HT1080 (cell line): ENCODE results near the gene LYL1. TPM values are rescaled to one million over a fixed set of nuclear protein-coding genes. Genes with fewer than 3 reads are reported as not detected.

ENCODE experiments used
- DNase-seq: peaks from one replicate; pipeline ENCODE4 v3.0.0-alpha.2; 2015; ENCODE audit warnings: low read depth
- total RNA-seq: library from RNA; depleted of rRNA; stranded (reverse); fragments of >200 nt; shearing (Covaris generic); gene quantifications from 2 replicates; pipeline ENCODE4 v1.2.3, GENCODE V29; 2014

The LYL1 gene
- total RNA-seq, 1 experiment from 2014 or later: not detected

DNA sequence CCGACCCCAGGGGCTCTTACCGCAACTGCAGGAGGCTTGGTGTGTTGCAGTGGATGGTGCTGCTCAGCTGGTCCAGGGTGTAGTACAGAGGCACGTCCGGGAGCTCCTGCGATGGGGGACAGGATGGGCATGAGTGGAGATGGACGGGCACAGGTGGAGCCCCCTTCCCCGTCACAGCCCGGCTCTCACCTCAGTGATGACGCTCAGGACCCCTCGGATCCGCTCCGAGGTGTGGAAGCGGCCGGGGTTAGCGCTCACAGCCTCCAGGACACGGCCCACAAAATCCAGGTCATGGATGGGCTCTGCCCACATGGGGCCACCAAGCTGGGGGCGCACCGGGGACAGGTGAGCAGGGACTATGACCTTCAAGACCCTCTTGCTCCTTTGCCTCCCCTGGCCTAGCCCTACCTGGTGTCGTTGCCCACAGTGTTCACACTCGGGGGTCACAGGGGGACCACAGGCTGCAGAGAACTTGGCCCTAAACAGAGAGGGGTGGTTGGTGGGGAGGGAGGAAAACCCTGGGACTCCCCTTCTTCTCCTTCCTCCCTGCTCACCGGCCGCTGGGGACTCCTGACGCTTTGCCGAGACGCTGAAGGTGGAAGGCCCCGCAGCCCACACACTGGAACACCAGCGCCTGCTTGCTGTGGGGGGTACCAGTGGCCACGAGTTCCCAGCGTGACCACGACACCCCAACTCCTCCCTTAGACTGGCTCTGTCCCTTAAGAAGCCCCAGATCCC is 6.9 kb upstream of the LYL1 start:
- no peak for DNase-seq

- DNase-seq: no peak
Measured at GRCh38 chr19:13104848-13105711, 2.4 kb upstream of the LYL1 start.

- DNase-seq: no peak
Measured at GRCh38 chr19:13104360-13104847, 1.7 kb upstream of the LYL1 start.

DNA sequence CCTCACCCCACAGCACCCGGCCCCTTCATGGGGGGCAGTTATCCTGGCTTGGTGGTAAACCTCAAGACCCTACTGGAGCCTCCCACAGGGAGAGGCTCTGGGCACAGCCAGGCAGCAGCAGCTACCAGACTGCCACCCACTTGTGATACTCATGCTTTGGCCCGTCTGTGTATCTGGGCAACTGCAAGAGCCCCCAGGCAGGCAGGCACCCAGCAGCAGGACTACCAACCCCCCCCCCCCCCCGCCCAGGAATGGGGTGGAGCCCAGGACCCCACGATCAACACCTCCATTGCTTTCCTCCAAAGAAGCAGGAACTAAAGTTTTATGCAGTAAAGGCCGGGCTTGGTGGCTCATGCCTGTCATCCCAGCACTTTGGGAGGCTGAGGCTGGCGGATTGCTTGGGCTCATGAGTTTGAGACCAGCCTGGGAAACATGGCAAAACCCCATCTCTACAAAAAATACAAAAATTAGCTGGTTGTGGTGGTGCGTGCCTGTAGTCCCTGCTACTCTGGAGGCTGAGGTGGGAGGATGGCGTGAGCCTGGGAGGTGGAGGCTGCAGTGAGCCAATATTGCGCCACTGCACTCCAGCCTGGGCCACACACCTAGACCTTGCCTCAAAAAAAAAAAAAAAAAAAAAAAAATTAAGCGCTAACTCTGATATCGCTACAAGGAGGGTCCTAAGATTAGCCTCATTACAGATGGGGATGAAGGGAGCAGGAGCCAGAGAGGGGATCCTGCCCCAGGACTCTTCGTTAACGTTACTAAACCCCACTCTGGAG is 1.1 kb upstream of the LYL1 start:
- no peak for DNase-seq

GRCh38 chr19:13102416-13102665 is 317 bp downstream of the LYL1 start:
- no peak for DNase-seq

DNA sequence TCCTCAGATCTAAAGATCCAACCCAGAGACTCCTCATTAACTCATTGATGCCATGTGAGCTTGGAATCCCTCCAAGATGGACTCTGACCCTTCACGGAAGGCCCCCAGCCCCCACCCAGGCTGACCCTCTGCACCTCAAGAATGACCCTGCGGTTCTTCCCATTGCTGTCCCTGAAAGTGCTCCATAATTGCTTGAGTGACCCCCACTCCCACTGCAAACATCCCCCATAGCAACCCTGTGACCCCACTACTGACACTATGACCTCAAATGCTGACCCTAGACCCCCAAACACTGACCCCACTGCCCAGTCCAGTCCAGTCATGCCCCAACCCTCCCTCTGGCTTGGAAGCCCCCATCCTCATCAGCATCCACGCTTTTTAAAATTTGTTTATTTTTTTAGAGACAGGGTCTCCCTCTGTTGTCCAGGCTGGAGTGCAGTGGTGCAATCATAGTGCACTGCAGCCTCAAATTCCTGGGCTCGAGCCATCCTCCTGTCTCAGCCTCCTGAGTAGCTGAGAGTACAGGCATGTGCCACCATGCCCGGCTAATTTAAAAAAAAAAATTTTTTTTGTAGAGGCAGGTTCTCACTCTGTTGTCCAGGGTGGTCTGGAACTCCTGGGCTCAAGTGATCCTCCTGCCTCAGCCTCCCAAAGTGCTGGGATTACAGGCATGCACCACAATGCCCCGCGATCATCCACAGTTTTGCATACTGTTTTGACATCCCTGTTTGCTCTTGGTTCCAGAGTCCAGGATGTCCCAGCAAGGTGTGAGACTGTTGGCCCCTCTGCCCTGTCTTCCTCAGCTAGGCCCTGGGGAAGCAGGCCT is 855 bp downstream of the LYL1 start:
- no peak for DNase-seq

DNA sequence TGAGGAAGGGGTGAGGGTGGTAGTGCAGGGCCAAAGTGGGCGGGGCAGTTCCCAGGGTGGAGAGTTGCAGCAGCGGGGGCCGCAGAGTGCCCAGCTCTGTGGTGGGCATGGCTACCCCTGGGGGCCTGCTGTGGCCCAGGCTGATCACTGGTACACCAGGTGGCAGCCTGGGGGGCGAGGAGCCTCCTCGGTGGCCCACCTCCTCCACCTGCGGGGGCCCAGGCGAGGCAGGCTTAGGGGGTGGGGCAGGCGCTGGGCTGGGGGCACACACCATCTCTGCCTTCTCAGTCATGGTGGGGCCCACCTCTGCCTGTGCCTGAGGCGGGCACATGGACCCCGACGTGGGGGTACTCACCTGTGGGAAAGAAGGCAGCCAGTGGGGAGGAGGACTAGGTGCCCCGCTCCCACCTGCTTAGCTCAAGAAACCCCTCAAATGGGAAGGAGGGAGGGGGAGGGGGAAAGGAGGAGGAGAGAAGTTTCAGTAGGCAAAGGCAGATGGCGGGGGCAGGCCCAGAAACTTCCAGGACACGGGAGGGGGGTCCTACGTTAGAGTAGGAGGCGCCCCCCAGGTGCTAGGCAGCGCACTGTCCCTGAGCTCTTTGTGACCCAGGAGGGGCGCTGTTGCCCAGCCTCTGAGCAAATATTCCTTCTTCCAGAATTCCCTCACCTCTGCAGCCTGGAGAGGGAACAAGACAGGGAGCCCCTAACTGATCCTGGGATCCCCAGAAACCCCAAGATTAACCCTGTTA is 1.6 kb downstream of the LYL1 start:
- no peak for DNase-seq

GRCh38 chr19:13100031-13100588 is 2.5 kb downstream of the LYL1 start:
- no peak for DNase-seq

- DNase-seq: no peak
Measured at GRCh38 chr19:13099073-13099999, 3.3 kb downstream of the LYL1 start.

DNA sequence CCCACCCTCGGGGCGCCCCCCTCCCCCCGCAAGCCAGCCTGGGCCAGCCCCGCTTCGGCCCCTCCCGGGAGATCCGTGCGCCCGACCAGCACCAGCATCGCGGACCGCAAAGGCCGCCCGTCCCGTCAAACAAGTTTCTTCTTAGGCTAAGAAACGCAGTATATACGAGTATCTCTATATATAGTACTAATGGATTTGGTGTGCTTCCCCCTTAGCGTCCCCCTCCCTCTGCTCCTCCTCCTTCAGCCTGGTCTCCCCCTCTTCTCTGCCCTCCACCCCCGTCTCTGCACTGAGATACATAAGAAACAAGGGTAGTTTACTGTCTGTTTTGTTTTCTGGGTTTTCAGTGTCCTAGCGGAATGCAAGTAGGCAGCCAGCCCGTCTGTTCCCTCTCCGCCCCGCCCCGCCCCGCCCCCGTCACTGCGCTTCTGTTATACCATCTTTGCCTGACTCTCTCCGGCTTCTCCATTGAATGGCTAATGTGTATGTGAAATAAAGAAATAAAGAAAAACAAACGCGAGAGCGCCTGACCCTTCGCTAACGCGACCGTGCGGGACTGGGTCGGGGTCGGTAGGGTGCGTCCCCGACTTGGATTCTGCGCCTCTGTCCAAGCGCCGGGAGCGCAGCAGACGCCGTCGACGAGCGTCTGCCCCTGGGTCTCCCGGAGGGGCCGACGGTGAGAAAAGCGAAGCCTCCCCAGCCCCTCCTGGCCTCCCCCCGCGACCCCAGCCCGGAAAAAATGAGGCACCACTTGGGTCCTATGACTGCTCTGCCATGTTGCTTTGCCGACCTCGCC is 4.2 kb downstream of the LYL1 start:
- no peak for DNase-seq

GRCh38 chr19:13097463-13098258 is 5.0 kb downstream of the LYL1 start:
- DNase-seq: no peak

- DNase-seq: no peak
Measured at GRCh38 chr19:13097033-13097462, 5.6 kb downstream of the LYL1 start.

DNA sequence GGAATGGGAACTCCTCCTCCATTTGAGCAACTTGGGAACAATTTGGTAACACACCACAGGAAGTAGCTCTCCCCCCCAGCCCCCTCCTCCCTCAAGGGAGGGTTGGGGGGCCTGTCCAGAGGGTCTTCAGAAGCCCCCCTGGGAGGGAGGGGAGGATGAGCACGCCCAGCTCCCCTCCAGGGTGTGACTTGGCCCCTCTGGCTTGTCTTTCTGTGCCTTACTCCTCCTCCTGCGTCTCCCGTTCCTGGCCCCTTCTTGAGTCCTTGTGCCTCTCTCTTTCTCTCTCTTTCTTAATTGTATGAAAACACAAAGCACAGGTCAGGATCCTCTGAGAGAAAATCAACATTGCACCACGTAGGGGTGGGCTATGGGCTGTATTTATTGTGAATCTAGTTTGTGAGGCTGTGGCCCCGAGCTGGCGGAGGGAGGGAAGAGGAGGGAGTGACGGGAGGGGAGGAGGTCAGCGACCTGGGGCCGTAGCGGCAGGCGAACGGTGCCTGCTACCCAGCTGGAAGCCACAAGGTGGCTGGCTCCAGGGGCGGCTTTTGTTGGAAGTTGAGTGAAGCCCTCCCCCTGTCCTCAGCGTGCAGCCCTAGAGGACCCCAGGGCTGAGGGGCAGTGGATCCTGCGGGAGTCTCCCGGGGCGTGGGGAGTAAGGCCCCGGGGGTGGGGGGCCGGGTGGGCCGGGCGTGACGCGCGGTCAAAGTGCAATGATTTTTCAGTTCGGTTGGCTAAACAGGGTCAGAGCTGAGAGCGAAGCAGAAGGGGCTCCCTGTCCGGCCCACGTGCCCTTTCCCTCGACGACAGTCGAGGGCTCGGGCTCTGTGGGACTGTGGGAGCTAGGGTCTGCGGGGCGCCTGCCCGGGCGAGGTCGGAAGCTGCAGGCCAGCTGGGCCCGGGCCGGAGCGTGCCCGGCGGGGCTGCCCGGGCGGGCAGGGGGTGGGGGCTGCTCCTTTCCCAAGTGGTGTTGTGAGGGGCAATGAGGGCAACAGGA is 6.4 kb downstream of the LYL1 start:
- DNase-seq: no peak

DNA sequence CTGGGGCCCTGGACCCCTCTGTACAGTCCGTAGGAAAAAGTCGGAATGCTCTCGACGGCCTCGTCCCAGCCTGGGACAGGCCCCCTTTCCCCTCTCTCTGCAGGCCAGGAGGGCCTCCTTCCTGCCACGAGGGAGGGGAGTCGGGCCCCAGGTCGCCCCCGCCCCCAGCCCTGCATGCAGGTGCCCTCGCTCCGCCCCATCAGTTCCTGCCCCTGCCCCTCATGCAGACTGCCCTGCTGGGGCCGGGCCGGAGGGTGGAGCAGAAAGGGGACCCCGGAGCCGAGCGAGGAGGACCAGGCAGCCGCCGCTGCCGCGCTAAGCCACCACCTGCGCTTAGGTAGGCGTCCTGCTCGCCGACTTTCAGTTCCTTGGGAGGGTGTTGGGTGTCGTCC is 7.3 kb downstream of the LYL1 start:
- no peak for DNase-seq

- no peak for DNase-seq
Measured at GRCh38 chr19:13094771-13095392, 7.8 kb downstream of the LYL1 start.

DNA sequence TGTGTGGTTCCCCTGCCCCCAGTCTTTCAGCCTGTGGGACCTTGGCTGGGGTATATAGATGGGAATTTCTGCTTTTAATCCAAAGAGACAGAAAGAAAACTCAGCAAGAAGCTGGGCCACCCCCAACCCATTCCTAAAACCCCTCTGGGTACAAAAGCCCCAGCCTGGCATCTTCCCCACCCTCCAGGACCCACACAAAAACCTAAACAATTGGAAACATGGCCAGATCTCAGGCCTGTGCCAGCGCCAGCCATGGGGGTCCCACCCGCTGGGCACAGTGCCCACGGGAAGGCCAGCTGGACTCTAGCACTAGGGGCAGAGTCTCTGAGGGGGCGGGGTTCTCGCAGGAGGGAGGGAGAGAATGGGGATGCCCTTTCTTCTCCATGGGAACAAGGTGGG is 8.6 kb downstream of the LYL1 start:
- DNase-seq: no peak
